MCF 10A (cell line): Measurements from ENCODE around the gene IMPDH2. TPM values are rescaled to one million over a fixed set of nuclear protein-coding genes. Genes with fewer than 3 reads are reported as not detected.

ENCODE experiments used
- BruUV-seq: library from RNA; stranded (reverse); fragments of 400-500 nt; replicated peaks from 2 replicates; lab custom pipeline; 2021; lab: Mats Ljungman, UMichigan
- CTCF ChIA-PET: fragments of 300-600 bp; sonication (Branson Sonifier 250); formaldehyde crosslinking; extraction: SDS; loops from one replicate; lab custom pipeline; 2021; ENCODE audit warnings: antibody characterized with exemption, inconsistent platforms; lab: Yijun Ruan, JAX
- POLR2A ChIA-PET: fragments of 300-600, 350-650 bp; sonication (Branson Sonifier 250); formaldehyde crosslinking; extraction: SDS; loops from one replicate; lab custom pipeline; 2020; ENCODE audit warnings: antibody characterized with exemption, inconsistent platforms; lab: Yijun Ruan, JAX
- DNase-seq: peaks from one replicate; pipeline ENCODE4 v3.0.0-alpha.2; 2018; ENCODE audit not compliant: unreplicated experiment
- H3K27ac Mint-ChIP-seq: one replicate; pipeline ENCODE4 v1.8.0; 2022; ENCODE audit warnings: mild to moderate bottlenecking, low read depth, mixed read lengths; ENCODE audit not compliant: unreplicated experiment
- H3K27me3 Mint-ChIP-seq: one replicate; pipeline ENCODE4 v1.8.0; 2022; ENCODE audit warnings: mixed read lengths; ENCODE audit not compliant: insufficient read depth, unreplicated experiment
- H3K36me3 Mint-ChIP-seq: one replicate; pipeline ENCODE4 v1.8.0; 2022; ENCODE audit warnings: mild to moderate bottlenecking, moderate library complexity, mixed read lengths; ENCODE audit not compliant: insufficient read depth, unreplicated experiment
- H3K4me1 Mint-ChIP-seq: one replicate; pipeline ENCODE4 v1.8.0; 2022; ENCODE audit warnings: mixed read lengths; ENCODE audit not compliant: insufficient read depth, unreplicated experiment
- H3K4me3 Mint-ChIP-seq: one replicate; pipeline ENCODE4 v1.8.0; 2022; ENCODE audit warnings: mild to moderate bottlenecking, moderate library complexity, mixed read lengths; ENCODE audit not compliant: unreplicated experiment
- H3K9me3 Mint-ChIP-seq: one replicate; pipeline ENCODE4 v1.8.0; 2022; ENCODE audit warnings: mixed read lengths; ENCODE audit not compliant: unreplicated experiment
- intact Hi-C: fragments of 100-400 bp; cut with micrococcal nuclease; formaldehyde crosslinking; loops from 2 replicates; pipeline ENCODE4 v1.14.1; 2022
- total RNA-seq: library from RNA; stranded (reverse); gene quantifications from 2 replicates; pipeline ENCODE4 v1.2.3, GENCODE V29; 2022
- TF ChIP-seq, protein P1 (sequence below): fragments of 200-600 bp; IDR thresholded peaks from one replicate; pipeline ENCODE4 v1.8.0; 2022; ENCODE audit warnings: antibody characterized with exemption, mild to moderate bottlenecking; ENCODE audit not compliant: unreplicated experiment

Gene IMPDH2
- total RNA-seq, 1 experiment from 2014 or later: 476 TPM

DNA sequence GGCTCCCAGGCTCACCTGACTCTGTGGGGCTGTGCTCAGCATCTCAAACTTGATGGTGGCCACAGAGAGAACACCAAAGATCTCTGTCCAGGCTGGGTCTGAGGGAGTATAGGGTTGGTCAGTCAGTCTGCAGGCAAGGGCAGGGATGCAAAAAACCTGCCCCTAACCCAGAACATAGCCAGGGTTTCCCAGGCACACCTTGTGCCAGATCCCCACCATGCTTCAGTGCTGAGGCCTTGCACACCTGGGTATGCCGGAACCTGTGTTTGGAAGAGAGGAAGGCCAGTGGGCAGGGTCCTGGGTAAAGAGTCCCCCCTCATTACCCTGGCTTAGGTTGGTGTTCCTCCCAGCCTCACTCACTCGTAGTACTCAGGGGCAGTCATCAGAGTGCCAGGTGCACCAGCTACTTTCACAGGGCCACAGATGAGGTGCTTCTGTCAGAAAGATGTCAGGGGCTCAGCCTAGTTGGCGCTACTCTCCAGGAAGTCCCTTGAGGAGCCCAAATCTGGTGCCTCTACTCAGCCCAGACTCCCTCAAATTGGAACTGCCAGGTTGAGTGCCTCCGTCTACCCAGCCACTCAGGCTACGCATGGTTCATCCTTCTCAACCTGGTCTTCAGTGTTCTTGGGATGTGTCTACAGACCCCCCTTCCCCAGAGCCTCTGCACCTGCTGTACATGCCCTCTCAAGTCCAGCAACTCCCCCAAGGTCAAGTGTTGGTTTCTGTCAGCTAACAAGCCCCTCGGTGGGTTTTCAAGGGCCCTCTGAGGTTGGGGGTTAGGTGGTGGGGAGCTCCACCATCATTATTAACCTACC lies 12.6 kb downstream of the IMPDH2 start:
- Mint-ChIP-seq H3K36me3 (peaks cover 64% of the 10 kb centered on the region), H3K4me3 (peak overlapping the region; percentile 89), H3K27ac (no peak overlapping the region), H3K27me3 (no peaks in the 10 kb centered on the region), H3K4me1 (no peaks in the 10 kb centered on the region), H3K9me3 (no peaks in the 10 kb centered on the region)
- ChIA-PET POLR2A (interaction anchor here (0.7 to 9.9 kb wide), 11 partner anchors 8 to 454 kb away, joined by 3 to 251 read pairs (median 5); partner anchors contain the start of genes DAG1, IMPDH2, P4HTM and QRICH1), CTCF (interaction anchor here (0.6 to 2.4 kb wide), 4 partner anchors 9 to 456 kb away, joined by 3 to 7 read pairs (median 4); no protein-coding TSS in a partner anchor)
- DNase-seq: no peak
- intact Hi-C loops: no loop called here
- TF ChIP-seq, protein P1, sequence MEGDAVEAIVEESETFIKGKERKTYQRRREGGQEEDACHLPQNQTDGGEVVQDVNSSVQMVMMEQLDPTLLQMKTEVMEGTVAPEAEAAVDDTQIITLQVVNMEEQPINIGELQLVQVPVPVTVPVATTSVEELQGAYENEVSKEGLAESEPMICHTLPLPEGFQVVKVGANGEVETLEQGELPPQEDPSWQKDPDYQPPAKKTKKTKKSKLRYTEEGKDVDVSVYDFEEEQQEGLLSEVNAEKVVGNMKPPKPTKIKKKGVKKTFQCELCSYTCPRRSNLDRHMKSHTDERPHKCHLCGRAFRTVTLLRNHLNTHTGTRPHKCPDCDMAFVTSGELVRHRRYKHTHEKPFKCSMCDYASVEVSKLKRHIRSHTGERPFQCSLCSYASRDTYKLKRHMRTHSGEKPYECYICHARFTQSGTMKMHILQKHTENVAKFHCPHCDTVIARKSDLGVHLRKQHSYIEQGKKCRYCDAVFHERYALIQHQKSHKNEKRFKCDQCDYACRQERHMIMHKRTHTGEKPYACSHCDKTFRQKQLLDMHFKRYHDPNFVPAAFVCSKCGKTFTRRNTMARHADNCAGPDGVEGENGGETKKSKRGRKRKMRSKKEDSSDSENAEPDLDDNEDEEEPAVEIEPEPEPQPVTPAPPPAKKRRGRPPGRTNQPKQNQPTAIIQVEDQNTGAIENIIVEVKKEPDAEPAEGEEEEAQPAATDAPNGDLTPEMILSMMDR: no peak
- no TSS peak for BruUV-seq

DNA sequence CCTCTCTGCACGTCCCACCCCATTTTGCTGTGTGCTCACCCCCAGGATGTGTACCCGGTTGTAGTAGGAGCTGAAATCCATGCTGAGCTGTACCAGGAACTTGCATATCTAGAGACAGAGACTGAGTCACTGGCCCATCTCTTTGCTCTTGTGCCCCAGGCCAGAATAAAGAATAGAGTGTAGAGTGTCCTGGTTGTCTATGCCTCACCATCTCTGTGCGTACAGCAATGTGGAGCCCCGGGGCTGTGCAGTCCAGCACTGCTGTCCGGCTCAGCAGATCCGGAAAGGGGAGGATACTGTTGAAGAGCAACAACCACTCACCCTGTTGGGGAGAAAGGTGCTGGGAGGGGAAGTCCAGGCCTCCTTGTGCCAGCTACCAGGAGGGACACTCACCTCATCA lies 13.4 kb downstream of the IMPDH2 start:
- no peaks in the 10 kb centered on the region for H3K4me1 Mint-ChIP-seq
- H3K4me3 Mint-ChIP-seq: no peak overlapping the region
- TF ChIP-seq, protein P1: no peak
- DNase-seq: no peak
- BruUV-seq: no TSS peak
- H3K27me3 Mint-ChIP-seq: no peaks in the 10 kb centered on the region
- intact Hi-C loops: loop anchor here (2.0 kb wide), 1 partner anchor 27 kb away; no protein-coding TSS in a partner anchor
- H3K36me3 Mint-ChIP-seq: peaks cover 66% of the 10 kb centered on the region
- H3K27ac Mint-ChIP-seq: no peak overlapping the region
- POLR2A ChIA-PET: interaction anchor here (1.1 to 3.5 kb wide), 2 partner anchors 8 to 25 kb away, joined by 9 to 15 read pairs; partner anchors contain the start of genes P4HTM and WDR6
- CTCF ChIA-PET: interaction anchor here (0.6 to 2.4 kb wide), 2 partner anchors 28 to 457 kb away, joined by 4 to 7 read pairs; no protein-coding TSS in a partner anchor
- H3K9me3 Mint-ChIP-seq: no peaks in the 10 kb centered on the region

DNA sequence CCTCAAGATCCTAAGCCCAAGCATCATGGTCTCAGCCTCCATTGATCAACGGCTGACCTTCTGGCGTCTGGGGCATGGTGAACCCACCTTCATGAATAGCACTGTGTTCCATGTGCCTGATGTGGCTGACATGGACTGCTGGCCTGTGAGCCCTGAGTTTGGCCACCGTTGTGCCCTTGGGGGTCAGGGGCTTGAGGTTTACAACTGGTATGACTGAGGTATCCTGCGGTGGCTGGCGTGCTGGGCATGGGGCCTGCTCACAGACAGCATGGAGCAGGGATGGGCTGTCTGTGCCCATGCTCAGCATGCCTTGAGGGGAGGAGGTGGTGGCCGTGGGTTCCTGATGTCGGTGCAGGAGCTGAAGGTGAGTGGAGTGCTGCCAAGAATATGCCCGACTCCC lies 14.1 kb downstream of the IMPDH2 start:
- H3K27ac Mint-ChIP-seq: no peak overlapping the region
- intact Hi-C loops: loop anchor here (2.0 kb wide), 1 partner anchor 26 kb away; no protein-coding TSS in a partner anchor
- H3K4me1 Mint-ChIP-seq: no peaks in the 10 kb centered on the region
- TF ChIP-seq, protein P1: no peak
- no peaks in the 10 kb centered on the region for H3K9me3 Mint-ChIP-seq
- no peak for DNase-seq
- BruUV-seq: no TSS peak
- ChIA-PET CTCF (interaction anchor here (1.1 to 2.3 kb wide), 3 partner anchors 26 to 29 kb away, joined by 3 to 16 read pairs (median 7); partner anchors contain the start of gene P4HTM), POLR2A (interaction anchor here (1.1 to 3.5 kb wide), 2 partner anchors 8 to 24 kb away, joined by 9 to 15 read pairs; partner anchors contain the start of genes P4HTM and WDR6)
- peaks cover 73% of the 10 kb centered on the region for H3K36me3 Mint-ChIP-seq
- no peak overlapping the region for H3K4me3 Mint-ChIP-seq
- no peaks in the 10 kb centered on the region for H3K27me3 Mint-ChIP-seq
